ENCODE results near the gene PKNOX2.

The PKNOX2 gene

DNA sequence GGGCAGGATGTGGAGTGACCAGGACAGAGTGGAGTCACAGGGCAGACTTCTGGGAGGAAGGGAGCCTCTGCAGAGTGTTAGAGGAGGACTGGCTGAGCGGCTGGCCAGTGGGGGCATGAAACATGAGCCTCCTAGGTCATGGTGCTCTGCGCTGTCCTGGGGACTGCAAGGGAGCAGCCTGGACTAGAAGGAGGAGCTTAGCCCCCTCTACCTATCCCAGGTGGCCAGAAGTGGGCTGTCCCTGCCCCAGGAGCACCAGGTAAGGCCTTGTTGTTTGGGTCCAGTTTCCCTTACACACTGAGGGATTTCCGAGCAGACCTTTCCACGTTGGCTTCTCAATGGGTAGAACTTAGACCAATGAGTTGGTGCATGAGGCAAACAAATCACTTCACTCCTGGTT is 7.4 kb downstream of the PKNOX2 start:
- no peak for DNase-seq (ENCODE audit: low read depth in 3 of 3, low spot score in 1 of 3)

DNA sequence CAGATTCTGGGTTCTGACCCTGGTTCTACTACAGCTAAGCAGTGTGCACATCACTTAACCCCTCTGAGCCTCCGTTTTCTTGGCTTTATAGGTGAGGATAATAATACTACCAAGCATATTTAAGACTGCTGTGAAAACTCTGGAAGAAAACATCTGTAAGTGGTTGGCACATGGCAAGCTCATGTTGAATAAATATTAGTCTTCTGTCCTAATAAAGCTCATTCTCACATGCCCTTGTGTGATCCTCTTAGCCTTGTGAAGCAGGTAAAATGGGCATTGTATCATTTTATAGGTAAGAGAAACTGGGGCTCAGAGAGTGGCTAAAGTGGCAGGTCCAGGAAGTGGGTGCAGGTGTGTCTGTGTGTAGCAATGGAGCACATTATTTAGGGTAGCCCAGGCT is 8.5 kb downstream of the PKNOX2 start:
- DNase-seq (ENCODE audit: low read depth in 3 of 3, low spot score in 1 of 3): no peak

- no peak for DNase-seq (ENCODE audit: low read depth in 3 of 3, low spot score in 1 of 3)
Measured at GRCh38 chr11:125173556-125173955, 9.0 kb downstream of the PKNOX2 start.

DNA sequence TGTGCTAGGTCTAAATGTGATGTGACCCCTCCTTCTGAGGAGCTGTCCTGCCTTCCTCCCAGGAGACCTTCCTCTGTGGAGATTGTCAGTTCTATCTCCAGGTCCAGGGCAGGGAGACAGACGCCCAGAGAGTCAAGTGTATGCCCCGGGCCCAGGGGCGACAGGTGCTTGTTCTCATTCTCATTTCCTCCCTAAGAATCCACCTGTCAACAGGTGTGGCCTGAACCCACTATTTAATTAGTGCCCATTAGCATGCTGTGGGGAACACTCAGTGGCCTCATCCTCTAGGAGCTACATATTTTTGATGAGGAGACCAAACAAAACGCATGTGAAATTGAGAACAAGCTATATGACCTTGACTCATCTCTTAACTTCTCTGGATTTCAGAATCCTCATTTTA is 9.5 kb downstream of the PKNOX2 start:
- DNase-seq (ENCODE audit: low read depth in 3 of 3, low spot score in 1 of 3): no peak

DNA sequence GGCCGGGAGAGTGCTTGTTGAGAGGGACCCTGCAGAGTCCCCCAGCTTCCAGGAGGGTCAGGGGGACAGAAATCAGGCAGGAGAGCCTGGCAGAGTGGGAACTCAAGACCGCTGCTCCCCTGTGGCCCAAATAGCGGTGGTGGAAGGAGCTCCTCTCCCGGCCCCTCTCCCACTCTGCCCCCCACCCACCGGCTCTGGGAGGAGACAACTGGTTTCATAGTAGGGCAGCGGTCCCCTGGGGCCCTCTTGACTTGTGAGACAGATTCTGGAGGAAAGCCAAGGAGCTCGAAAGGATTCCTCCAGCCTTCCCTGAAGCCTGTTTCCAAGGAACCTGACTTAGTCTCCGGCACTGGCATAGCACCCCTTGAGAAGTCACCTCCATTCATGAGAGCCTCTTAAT is 10.1 kb downstream of the PKNOX2 start:
- no peak for DNase-seq (ENCODE audit: low read depth in 3 of 3, low spot score in 1 of 3)

GRCh38 chr11:125175166-125175565 is 10.6 kb downstream of the PKNOX2 start:
- DNase-seq (ENCODE audit: low read depth in 3 of 3, low spot score in 1 of 3): no peak

DNA sequence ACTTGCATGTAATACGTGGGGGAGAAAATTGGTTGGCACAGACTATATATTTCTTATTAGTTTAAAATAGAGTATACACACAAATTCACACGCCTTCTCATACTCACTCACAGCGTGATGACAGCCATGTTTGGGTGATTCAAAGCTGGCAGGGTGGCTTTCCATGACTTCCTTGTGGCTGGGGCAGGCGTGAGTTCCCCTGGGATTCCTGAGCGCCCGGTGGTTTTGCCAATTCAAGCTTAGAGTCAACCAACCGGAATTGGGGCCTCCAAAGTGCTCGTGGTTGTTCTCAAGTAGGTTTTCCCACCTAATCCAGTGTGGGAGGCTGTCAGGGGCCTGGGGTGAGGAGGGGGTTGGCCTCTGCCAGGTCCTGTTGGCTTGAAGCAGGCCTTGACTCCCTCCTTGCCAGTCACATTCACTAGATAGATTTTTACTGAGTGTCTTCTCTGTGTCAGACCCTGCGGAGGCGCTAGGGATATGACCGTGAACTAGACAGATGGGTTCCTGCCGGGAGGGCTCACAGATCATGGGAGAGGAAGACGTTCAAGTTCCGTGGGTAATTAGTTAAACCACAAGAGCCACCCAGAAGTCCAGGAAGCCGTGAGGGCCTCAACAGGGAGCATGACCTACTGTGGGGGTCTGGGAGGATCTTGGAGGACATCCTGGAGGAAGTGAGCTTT is 11.5 kb downstream of the PKNOX2 start:
- no peak for DNase-seq (ENCODE audit: low read depth in 3 of 3, low spot score in 1 of 3)

DNA sequence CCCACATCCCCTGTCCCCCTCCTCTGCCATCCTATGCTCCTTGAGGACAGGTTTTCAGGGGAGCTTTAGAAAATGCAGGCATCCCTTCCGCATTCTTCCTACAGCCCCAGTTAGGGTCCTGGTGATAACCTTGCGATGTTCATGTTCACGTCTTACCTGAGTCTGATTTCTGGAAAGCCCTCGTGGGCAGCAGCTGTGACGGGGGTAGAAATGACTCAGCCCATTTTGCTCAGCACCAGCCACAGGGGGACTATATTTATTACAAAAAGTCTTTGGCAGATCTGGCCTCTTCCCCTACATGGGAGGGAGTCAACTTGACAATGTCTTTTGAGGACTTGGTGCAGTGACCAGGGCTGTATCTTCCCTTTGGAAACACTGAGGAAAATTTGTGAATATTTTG is 12.3 kb downstream of the PKNOX2 start:
- DNase-seq (ENCODE audit: low read depth in 3 of 3, low spot score in 1 of 3): no peak

- DNase-seq (ENCODE audit: low read depth in 3 of 3, low spot score in 1 of 3): no peak
Measured at GRCh38 chr11:125177543-125177942, 13.0 kb downstream of the PKNOX2 start.

GRCh38 chr11:125179346-125179745 is 14.8 kb downstream of the PKNOX2 start:
- DNase-seq (ENCODE audit: low read depth in 3 of 3, low spot score in 1 of 3): no peak

DNA sequence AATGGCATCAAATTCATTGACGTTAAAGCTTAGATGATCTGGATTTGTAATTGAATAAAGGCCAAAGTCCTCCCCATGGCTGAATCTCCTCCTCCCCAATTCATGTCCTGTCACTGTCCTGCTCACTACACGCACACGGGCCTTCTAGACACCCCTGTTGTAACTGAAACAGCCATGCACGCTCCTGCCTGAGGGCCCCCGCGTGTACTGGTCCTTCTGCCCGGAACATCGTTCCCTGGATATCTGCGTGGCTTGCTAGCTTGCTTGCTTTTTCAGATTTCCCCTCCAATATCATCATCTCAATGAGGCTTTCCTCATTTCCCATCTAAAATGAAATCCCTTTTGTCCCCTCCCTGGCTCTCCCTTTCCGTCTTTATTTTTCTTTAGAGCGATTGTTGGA is 15.3 kb downstream of the PKNOX2 start:
- no peak for DNase-seq (ENCODE audit: low read depth in 3 of 3, low spot score in 1 of 3)

DNA sequence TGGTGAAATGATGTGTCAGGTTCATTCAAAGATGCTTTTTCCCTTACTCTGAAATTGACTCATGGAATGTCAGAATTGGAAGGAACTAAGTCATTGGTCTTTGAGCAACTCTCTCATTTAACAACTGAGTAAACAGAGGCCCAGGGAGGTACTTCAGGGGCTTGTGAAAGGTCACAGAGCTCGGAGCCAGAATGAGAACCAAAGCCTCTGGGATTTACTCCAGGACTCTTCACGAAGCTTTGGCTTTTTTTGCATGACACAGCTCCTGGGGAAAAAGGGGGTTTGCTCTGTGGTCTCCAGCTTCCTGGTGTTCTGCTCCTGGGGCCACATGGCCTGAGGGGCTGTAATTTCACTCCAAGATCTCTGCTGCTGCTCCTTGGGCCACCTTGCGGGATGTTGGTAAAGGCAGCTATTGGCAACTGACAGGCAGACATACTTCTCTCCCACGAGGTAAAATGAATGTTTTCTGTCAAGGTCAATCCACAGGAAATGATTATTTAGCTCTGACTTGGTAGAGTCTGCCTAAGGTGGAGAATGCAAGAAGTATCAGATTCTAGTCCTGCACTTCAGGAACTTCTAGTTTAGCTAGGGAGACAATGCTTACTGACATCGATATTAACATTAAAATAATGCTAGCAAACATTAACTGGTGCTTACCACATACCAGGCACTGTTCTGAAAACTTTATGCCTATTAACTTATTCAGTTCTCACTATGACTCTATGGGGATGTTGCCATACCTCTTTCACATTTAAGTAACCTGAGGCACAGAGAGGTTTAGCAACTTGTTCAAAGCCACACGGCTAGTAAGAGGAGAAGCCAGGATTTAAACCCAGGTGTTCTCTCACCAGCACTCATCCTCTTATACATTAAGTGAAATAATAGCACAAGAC is 16.1 kb downstream of the PKNOX2 start:
- DNase-seq (ENCODE audit: low read depth in 3 of 3, low spot score in 1 of 3): no peak

GRCh38 chr11:125182573-125182972 is 18.0 kb downstream of the PKNOX2 start:
- DNase-seq (ENCODE audit: low read depth in 3 of 3, low spot score in 1 of 3): no peak

DNA sequence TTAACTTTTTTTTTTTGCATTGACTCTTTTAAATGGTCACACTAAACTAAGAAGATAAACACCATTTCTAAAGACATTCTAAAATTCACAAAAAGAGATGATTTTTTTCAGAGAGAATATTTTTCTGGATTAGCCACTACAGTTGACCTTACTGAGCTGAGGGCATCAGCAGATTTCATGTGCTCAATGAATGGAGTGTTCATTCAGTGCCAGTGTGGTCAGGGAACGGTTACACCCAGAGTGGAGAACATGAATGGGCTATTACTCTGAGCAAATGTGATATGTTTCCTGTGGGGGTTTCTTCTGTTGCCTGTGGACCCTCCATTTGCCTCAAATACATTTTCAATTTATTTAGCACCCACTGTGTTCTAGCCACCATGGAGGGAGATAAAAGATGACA is 19.1 kb downstream of the PKNOX2 start:
- no peak for DNase-seq (ENCODE audit: low read depth in 3 of 3, low spot score in 1 of 3)

DNA sequence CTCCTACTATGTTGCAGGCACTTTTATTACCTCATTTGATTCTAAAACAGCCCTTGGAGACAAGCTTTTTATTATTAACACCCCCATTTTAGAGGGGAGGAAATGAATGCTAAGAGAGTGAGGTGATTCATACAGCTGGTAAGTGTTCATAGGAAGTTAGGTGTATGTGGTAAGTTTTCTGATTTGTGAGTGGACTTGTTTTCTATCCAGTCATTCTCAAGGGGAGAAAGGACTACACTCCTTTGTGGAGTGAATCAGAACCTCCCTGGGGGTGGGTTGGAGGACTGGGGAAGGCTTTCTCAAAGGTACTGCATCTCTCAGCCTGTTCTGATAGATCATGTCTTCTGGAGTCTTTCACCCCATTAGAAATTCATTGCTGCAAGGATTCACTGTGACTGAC is 23.5 kb downstream of the PKNOX2 start:
- DNase-seq (ENCODE audit: low read depth in 3 of 3, low spot score in 1 of 3): no peak

DNA sequence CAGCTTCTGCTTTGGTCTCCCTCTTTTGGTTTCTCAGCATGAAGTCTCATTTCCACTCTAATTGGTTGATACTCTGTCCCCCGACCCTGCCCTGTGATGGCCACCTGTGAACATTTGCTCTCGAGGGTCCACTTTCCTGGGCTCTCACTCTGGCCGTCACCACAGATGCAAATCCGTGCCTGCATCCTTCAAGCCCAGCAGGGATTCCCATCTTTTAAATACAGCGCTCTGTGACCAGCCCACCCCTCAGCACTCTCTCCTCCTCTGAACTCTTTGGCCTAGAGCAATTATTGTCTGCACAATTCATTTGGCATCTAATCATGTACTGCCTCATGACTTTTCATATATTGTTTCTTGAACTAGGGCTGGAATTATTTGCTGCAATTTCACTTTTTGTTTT is 26.0 kb downstream of the PKNOX2 start:
- no peak for DNase-seq (ENCODE audit: low read depth in 3 of 3, low spot score in 1 of 3)

DNA sequence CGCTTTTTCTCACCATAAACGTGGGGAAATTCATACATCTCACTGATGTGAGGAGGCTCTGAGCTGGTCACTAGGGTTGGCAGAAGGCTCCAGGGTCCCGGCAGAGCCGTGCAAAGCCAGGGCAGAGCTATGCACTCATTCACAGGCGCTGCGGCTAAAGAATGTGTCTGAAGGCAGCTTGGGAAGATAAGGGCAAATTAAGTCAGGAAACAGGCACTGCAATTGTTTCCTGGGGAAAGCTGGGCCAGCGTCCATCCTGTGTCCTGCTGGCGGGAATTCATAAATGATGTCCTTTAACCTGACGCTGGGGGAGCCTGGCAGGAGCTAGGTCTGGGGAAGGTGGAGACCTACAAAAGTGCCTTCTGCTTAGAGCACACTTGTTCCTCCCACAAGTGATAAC is 27.6 kb downstream of the PKNOX2 start:
- DNase-seq (ENCODE audit: low read depth in 3 of 3, low spot score in 1 of 3): no peak

DNA sequence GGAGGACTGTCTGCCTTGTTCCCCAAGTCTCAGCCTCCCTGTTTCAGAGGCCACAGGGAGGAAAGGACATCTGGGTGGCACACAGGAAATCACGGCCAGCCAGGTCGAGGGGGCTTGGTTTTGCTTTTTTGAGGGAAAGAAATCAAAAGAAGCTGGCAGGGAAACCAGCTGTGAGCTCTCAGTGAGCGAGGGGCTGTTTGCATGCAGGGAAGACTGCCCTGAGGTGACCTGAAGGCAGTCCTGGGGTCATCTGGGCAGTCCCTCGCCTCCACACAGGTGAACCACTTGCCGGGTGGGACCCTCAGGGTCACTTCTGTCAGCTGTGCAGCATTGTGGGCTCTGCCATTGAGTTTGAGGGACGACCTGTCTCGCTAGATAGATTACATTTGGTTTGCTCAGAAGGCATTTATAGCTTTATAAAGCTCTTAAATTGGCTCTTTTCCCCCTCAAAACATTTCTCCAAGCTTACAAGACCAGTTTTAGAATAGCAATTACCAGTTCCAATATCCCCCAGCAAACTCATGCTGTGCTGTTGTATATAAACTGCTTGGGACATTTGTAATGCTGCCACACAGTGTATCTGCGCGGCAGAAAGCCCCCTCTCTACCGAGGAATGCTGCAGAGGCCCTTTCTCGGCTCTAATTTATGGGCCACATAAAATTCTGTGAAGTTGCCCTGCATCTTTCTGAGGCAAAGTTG is 28.3 kb downstream of the PKNOX2 start:
- DNase-seq (ENCODE audit: low read depth in 3 of 3, low spot score in 1 of 3): no peak

GRCh38 chr11:125193416-125193726 is 28.8 kb downstream of the PKNOX2 start:
- DNase-seq (ENCODE audit: low read depth in 3 of 3, low spot score in 1 of 3): no peak

DNA sequence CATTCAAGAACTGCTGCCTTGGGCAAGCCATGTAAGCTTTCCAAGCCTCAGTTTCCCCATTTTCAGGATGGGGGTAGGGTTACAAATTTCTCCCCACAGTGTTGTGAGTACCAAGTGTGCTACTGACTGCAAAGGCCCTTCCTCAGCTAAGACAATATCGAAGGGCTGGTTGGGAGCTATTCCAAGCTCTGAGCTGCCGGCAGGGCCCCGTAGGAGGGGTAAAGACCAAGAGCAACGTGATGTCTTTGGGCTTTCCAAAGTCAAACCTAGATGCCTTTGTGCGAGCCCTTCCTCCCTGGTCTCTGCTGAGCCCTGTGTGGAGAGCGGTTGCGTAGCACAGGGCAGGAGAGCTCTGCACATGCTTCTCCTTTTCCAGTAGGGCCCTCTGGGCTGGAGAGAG is 29.3 kb downstream of the PKNOX2 start:
- no peak for DNase-seq (ENCODE audit: low read depth in 3 of 3, low spot score in 1 of 3)

DNA sequence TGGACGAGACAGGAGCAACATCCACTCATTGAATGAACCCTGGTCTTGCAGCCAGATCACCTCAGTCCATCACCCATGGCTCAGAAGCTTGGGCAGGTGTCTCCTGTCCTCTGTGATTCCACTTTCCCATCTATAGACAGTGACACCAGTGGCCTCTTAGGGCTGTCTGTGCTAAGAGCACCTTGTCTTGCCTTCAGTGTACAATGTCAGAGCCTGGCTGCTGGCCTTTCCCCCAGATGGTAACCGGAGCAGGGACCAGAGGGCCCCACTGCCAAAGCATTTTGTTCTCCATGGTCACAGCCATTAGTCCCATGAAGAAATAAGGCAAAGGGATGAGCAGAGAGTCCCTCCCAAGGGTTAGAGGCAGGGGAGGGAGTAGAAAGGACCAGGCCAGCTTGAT is 35.4 kb downstream of the PKNOX2 start:
- DNase-seq (ENCODE audit: low read depth in 3 of 3, low spot score in 1 of 3): no peak

DNA sequence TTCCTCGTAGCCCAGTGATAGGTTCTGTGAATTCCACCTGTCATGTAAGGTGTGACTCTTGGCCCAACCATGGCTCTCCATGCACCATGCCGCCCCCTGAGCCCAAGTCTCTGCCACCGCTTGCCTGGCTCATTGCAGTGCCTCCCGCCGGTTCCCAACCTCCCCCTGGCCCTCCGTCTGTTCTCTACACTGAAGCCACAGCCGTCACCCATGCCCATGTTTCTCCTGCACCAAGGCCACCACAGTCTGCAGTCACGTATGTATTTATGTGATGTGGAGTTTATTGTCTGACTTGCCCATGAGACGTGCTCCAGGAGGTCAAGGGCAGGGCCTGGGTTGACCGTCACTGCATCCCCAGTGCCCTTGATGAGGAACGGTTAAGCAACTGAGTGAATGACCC is 35.9 kb downstream of the PKNOX2 start:
- DNase-seq (ENCODE audit: low read depth in 3 of 3, low spot score in 1 of 3): no peak

Data from stimulated activated CD4-positive, alpha-beta T cell treated with anti-CD3 and anti-CD28 coated beads, TNF-alpha, amount 100 ng/mL, for 1 hour (primary cell).